ENCODE measurements around the gene PACRG.

Gene PACRG

DNA sequence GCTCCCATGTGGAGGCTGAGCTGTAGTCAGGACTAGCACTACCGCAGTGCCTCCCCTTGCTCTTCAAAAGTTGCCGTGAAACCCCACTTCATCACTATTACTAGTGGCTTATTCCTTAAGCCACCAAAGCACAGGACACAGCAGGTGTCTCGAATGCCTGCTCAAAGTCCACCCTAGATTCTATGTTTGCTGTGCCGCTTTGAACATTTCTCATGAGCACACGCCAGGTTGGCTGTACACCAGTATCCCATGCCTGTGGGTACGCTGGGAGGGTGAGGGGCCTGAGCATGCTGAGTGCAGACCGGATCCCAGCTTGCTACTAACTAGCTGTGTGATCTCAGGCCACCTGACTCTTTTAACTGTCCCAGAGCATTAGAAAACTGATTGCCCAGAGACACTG is 350.9 kb downstream of the PACRG start:
- Histone ChIP-seq H3K4me1 (ENCODE audit: insufficient read depth, low read length) (peaks cover 11% of the 10 kb centered on the region), H3K9me3 (ENCODE audit: control insufficient read depth, insufficient read depth, low read length) (no peaks in the 10 kb centered on the region), H3K9ac (ENCODE audit: low read depth, low read length) (no peak overlapping the region), H3K36me3 (ENCODE audit: insufficient read depth, low read length) (no peaks in the 10 kb centered on the region)

DNA sequence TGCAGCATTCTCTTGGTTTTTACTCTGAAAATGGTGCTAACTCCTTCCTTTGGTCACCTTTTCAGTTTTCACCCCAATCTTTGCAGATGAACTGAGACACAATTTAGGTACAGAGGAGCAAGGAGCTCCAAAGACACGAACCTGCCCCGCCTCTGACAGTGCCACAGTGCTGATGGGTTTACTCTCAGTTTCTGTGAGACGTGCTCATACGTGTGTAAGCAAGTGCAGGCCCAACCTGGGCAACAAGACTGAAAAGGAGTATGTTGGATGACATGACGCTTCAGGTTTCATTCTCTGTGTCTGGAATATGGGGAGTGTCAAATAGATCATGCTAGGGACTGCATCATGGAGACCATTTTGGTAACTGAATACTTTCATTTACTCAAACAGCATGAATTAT is 352.5 kb downstream of the PACRG start:
- H3K36me3 ChIP-seq (ENCODE audit: insufficient read depth, low read length) = no peaks in the 10 kb centered on the region
- H3K9ac ChIP-seq (ENCODE audit: low read depth, low read length) = no peak overlapping the region
- H3K9me3 ChIP-seq (ENCODE audit: control insufficient read depth, insufficient read depth, low read length) = no peaks in the 10 kb centered on the region
- peaks cover 13% of the 10 kb centered on the region for H3K4me1 ChIP-seq (ENCODE audit: insufficient read depth, low read length)

DNA sequence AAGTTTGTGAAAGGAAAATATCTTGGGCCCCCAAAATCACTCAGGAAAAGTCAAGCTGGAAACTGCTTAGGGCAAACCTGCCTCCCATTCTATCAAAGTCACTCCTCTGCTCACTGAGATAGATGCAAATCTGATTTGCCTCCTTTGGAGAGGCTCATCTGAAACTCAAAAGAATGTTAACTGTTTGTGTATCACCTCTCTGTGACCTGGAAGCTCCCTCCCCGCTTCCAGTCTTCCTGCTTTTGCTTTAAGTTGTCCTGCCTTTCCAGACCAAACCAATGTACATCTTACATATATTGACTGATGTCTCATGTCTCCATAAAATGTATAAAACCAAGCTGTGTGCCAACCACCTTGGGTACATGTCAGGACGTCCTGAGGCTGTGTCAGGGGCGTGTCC is 355.4 kb downstream of the PACRG start:
- Histone ChIP-seq H3K9ac (ENCODE audit: low read depth, low read length) (no peak overlapping the region; the same call in 1 of the 2 replicates), H3K36me3 (ENCODE audit: insufficient read depth, low read length) (no peaks in the 10 kb centered on the region), H3K9me3 (ENCODE audit: control insufficient read depth, insufficient read depth, low read length) (no peaks in the 10 kb centered on the region), H3K4me1 (ENCODE audit: insufficient read depth, low read length) (peaks cover 23% of the 10 kb centered on the region)

DNA sequence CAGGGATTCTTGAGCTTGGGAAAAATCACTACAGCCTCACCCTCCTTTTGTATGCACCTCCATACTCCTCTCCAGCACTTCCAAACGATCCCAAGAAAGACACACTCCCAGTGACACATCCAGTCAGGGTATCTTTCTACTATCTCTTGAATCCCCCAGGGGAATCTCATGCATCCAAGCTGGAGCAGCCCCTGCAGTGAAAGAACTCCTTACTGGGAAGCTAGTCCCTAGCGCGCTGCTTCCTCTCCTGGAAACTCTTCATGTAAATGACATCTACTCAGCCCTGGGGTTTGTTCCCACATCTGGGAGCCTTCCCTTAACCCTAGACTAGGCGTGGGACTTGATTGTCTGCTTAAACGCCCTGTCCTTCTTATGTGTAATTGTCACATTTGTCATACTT is 357.7 kb downstream of the PACRG start:
- Histone ChIP-seq H3K9ac (ENCODE audit: low read depth, low read length) (no peak overlapping the region), H3K4me1 (ENCODE audit: insufficient read depth, low read length) (peaks cover 23% of the 10 kb centered on the region), H3K9me3 (ENCODE audit: control insufficient read depth, insufficient read depth, low read length) (no peaks in the 10 kb centered on the region), H3K36me3 (ENCODE audit: insufficient read depth, low read length) (no peaks in the 10 kb centered on the region)

DNA sequence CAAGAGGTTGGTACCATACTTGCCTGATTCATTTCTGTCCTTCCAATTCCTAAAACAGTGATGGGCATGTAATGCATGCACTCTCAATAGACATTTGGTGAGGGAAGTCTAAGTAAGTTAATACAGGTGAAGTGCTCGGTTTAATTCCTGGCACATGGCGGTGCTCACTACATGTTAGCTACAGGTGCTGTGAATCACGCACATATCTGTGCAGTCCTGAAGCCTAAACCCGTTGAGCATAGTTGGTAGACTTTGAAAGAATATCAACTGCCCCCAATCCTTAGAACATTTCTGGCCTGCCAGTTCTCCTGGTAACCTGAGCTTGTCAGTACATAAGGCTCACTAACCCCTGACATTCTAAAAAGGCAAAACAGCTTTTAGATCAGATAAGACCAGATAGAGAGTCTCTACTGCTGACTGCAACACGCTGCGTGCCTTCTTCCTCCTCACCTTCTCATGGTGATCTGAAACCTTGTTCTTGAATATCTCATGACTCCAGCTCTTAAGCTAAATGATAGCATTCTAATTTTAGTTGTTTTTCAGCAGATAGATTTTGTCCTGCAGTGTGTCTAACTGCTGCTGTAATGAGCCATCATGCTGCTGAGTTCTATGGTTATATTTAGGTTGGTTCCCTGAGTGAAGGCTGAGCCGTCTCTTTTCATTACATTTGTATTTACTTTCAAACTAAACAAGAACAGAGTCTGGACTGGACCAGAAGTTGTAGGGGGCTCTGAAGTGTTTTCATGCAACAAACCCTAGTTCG is 358.3 kb downstream of the PACRG start:
- peaks cover 23% of the 10 kb centered on the region for H3K4me1 ChIP-seq (ENCODE audit: insufficient read depth, low read length)
- no peak overlapping the region for H3K9ac ChIP-seq (ENCODE audit: low read depth, low read length)
- H3K9me3 ChIP-seq (ENCODE audit: control insufficient read depth, insufficient read depth, low read length) = no peaks in the 10 kb centered on the region
- no peaks in the 10 kb centered on the region for H3K36me3 ChIP-seq (ENCODE audit: insufficient read depth, low read length)

DNA sequence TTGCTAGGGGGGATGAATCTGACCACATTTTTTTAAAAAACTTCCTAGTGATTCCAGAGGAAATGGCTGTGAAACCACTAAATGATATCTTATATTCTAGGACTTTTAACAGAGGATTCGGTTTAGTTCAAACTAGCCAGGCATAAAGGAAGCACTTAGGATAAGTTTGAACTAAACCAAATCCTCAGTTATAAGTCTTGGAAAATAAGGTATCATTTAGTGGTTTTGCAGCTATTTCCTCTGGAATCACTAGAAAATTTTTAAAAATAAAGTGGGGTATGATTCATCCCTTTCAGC is 358.8 kb downstream of the PACRG start:
- Histone ChIP-seq H3K9me3 (ENCODE audit: control insufficient read depth, insufficient read depth, low read length) (no peaks in the 10 kb centered on the region), H3K4me1 (ENCODE audit: insufficient read depth, low read length) (peaks cover 23% of the 10 kb centered on the region), H3K36me3 (ENCODE audit: insufficient read depth, low read length) (no peaks in the 10 kb centered on the region), H3K9ac (ENCODE audit: low read depth, low read length) (no peak overlapping the region)

DNA sequence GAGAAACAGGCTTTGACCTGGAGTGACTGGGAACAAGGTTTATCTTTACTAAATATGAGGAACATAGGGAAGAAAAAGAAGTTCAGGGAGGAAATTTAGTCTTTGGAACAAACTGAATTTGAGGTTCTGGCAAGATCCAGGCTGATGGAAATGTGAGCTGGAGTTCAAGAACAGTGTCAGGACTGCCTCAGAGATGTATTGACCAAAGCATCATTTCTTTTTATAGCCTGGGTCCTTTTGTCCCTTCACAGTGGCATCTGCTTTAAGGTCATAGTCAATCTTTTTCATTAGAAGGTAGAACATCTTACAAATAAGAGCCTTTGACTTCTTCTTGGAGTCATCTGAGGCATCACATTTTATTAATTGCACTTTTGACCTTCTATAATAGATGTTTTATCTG is 360.2 kb downstream of the PACRG start:
- H3K36me3 ChIP-seq (ENCODE audit: insufficient read depth, low read length) = no peaks in the 10 kb centered on the region
- H3K9ac ChIP-seq (ENCODE audit: low read depth, low read length) = no peak overlapping the region
- H3K4me1 ChIP-seq (ENCODE audit: insufficient read depth, low read length) = peaks cover 18% of the 10 kb centered on the region
- no peaks in the 10 kb centered on the region for H3K9me3 ChIP-seq (ENCODE audit: control insufficient read depth, insufficient read depth, low read length)

DNA sequence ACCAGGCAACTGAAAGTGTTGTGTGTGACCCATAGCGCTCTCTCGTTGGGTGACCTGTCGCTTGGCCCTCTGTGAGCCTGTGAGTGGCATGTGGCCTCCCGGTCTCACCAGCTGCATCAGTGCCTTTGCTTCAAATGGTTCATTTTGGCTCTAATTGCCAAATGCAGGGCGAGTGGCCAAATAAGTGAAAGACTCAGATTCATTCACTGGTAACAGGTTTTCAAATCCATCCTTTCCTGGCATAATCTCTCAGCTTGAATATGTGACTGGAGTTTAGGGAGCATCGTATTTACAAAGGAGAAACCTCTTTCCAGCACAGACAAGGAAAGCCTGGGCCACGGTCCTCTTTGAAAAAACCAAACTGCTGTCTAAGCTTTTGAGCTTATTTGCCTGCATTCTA is 365.1 kb downstream of the PACRG start:
- Histone ChIP-seq H3K36me3 (ENCODE audit: insufficient read depth, low read length) (no peaks in the 10 kb centered on the region), H3K4me1 (ENCODE audit: insufficient read depth, low read length) (peaks cover 7% of the 10 kb centered on the region; the same call in 1 of the 2 replicates), H3K9ac (ENCODE audit: low read depth, low read length) (no peak overlapping the region), H3K9me3 (ENCODE audit: control insufficient read depth, insufficient read depth, low read length) (no peaks in the 10 kb centered on the region)

DNA sequence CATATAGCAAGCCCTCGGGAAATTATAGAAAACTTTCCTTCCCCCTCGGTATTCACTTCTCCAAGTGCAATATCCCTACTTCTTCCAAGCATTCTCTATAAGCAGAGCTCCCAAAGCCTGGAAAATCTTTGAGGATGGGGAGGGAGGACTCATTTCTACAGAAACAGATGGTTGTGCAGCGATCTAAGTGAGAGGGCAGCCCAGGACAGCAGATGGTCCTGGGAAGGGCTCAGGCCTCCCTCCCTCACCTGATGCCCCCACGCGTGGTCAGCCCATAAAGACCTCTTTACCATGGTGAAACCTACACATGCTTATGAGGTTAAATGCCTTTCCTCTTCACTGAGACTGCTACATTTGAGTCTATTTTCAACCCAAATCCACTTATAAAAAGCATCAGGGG is 367.1 kb downstream of the PACRG start:
- Histone ChIP-seq H3K36me3 (ENCODE audit: insufficient read depth, low read length) (no peaks in the 10 kb centered on the region), H3K9me3 (ENCODE audit: control insufficient read depth, insufficient read depth, low read length) (no peaks in the 10 kb centered on the region), H3K9ac (ENCODE audit: low read depth, low read length) (no peak overlapping the region), H3K4me1 (ENCODE audit: insufficient read depth, low read length) (peaks cover 7% of the 10 kb centered on the region; the same call in 1 of the 2 replicates)

DNA sequence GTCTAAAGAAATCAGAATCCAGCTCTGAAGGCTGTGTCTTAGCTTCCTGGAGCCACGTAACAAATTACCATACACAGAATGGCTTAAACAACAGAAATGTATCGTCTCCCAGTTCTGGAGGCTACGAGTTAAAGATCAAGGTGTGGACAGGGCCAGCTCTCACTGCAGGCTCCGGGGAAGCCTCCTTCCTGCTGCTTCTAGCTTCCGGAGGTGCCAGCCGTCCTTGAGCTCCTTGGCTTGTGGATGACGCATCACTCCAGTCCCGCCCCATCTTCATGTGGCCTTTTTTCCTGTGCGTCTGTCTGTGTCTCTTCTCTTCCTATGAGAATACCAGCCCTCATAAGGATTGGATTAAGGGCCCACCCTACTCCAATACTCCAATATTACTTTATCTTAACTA is 367.6 kb downstream of the PACRG start:
- Histone ChIP-seq H3K36me3 (ENCODE audit: insufficient read depth, low read length) (no peaks in the 10 kb centered on the region), H3K4me1 (ENCODE audit: insufficient read depth, low read length) (peaks cover 7% of the 10 kb centered on the region; the same call in 1 of the 2 replicates), H3K9me3 (ENCODE audit: control insufficient read depth, insufficient read depth, low read length) (no peaks in the 10 kb centered on the region), H3K9ac (ENCODE audit: low read depth, low read length) (no peak overlapping the region)

DNA sequence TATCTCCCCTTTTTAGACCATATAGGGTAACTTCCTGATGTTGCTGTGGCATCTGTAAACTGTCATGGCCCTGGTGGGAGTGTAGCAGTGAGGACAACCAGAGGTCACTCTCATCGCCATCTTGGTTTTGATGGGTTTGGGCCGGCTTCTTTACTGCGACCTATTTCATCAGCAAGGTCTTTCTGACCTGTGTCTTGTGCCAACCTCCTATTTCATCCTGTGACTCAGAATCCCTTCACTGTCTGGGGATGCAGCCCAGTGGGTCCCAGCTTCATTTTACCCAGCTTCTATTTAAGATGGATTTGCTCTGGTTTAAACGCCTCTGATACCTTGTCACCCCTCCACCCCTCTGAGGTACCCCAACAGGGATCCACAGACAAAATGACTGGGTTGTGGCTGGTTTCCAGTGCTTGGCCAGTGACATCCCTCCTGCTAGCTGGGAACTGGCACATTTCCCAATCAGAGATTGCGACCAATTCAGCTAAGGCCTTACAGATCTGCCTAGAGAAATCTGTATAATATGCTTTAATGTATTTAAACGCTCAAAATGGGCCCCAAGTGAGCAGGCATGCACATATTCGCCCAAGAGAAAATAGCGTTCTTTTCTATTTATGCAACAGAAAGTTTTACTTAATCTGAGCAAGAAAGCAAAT is 371.2 kb downstream of the PACRG start:
- H3K9ac ChIP-seq (ENCODE audit: low read depth, low read length) = no peak overlapping the region
- H3K4me1 ChIP-seq (ENCODE audit: insufficient read depth, low read length) = peaks cover 6% of the 10 kb centered on the region; the same call in 1 of the 2 replicates
- H3K36me3 ChIP-seq (ENCODE audit: insufficient read depth, low read length) = no peaks in the 10 kb centered on the region
- H3K9me3 ChIP-seq (ENCODE audit: control insufficient read depth, insufficient read depth, low read length) = no peaks in the 10 kb centered on the region

DNA sequence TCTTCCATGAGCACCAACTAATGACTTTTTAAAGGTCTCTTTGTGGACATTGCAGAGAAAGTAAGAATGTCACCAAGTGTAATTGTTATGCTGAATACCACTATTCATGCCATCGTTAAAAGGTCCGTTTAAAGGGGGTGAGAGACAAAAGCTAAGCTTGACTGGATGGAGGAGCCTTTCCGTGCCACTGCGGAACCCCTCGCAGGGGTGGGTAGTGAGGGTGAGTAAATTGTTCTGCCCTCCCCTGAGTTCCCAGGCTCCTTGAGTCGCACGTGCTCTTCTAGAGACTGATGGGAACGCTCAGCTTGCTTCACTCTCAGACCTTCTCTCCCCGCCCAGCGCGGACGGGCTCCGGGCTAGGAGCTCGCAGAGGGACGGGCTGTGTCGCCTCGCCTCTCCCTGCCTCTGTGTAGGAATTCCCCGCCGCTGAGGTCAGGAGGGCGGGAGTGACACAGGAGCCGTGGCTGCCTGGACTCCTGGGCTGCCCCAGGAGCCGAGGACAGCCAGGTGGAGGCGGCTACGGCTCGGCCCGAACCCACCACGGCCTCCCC is 371.9 kb downstream of the PACRG start:
- no peaks in the 10 kb centered on the region for H3K36me3 ChIP-seq (ENCODE audit: insufficient read depth, low read length)
- H3K9me3 ChIP-seq (ENCODE audit: control insufficient read depth, insufficient read depth, low read length) = no peaks in the 10 kb centered on the region
- H3K9ac ChIP-seq (ENCODE audit: low read depth, low read length) = no peak overlapping the region
- no peaks in the 10 kb centered on the region for H3K4me1 ChIP-seq (ENCODE audit: insufficient read depth, low read length)

DNA sequence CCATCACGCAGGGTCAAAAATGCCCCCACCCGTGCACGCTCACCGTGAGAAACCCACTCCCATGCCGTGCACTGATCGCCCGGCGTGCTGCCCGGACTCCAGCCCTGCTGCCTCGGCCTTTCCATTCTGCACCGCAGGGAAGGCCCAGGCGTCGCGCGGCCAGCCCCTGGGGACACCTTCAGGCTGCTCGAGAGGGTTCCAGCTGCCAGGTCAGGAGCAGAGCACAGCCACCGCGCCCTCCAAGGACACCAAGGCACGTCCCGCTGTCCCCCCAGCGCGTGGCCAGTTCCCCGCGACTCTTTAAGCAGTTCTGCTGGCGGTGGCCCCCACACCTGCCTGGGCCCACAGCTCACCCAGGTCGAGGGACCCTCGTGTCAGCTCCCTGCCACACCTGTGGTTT is 372.5 kb downstream of the PACRG start:
- Histone ChIP-seq H3K4me1 (ENCODE audit: insufficient read depth, low read length) (no peaks in the 10 kb centered on the region), H3K9me3 (ENCODE audit: control insufficient read depth, insufficient read depth, low read length) (no peaks in the 10 kb centered on the region), H3K9ac (ENCODE audit: low read depth, low read length) (no peak overlapping the region), H3K36me3 (ENCODE audit: insufficient read depth, low read length) (no peaks in the 10 kb centered on the region)

DNA sequence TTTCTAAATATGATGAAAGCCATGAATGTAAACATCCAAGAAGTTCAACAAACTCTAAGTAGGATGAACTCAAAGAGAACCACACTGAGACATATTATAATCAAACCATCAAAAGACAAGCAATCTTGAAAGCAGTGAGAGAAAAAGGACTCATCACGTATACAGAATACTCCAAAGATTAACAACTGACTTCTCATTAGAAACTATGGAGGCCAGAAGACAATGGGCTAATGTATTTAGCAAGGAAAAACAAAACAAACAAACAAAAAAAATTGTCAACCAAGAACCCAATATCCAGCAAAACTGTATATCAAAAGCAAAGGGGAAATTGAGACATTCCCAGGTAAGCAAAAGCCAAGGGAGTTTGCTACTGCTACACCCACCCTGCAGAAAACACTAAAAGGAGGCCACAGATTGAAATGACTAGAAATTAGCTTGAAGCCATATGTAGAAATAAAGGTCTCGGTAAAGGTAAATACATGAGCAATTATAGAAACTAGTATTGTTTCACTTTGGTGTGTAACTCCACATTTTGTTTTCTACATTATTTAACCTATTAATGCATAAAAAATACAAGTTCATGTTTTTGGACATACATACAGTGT is 385.7 kb downstream of the PACRG start:
- Histone ChIP-seq H3K9ac (ENCODE audit: low read depth, low read length) (no peak overlapping the region), H3K4me1 (ENCODE audit: insufficient read depth, low read length) (no peaks in the 10 kb centered on the region), H3K9me3 (ENCODE audit: control insufficient read depth, insufficient read depth, low read length) (peaks cover 6% of the 10 kb centered on the region; the same call in 1 of the 2 replicates), H3K36me3 (ENCODE audit: insufficient read depth, low read length) (no peaks in the 10 kb centered on the region)

DNA sequence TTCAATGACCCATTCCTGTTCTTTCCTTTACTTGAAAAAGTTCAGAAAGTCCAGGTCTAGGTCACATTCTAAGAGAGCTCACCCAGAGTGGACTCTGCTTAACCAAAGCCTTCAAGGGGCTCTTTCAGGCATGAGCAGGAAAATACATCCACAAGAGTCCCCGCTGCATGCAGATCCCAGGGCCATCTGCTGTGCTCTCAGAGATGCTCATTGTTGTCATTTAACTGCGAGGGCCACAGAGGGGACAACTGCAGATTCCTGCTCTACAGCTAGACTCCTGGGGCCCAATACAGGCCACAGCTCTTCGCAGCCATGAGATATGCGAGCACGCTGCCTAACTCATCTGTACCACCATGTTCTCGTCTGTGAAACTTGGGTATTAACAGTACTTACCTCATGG is 391.2 kb downstream of the PACRG start:
- Histone ChIP-seq H3K9me3 (ENCODE audit: control insufficient read depth, insufficient read depth, low read length) (no peaks in the 10 kb centered on the region), H3K36me3 (ENCODE audit: insufficient read depth, low read length) (no peaks in the 10 kb centered on the region), H3K9ac (ENCODE audit: low read depth, low read length) (no peak overlapping the region), H3K4me1 (ENCODE audit: insufficient read depth, low read length) (peaks cover 12% of the 10 kb centered on the region; the same call in 1 of the 2 replicates)

Measured in ES-I3 (cell line).